K562 (cell line): ENCODE measurements around the gene PARD3B. TPM values are rescaled to one million over a fixed set of nuclear protein-coding genes. Genes with fewer than 3 reads are reported as not detected.

ENCODE experiments used
- ATAC-seq: fragments of 200-7000 bp; cut with Tn5 transposase; 3 replicates; pipeline ENCODE4 v1.9.1; 2020; ENCODE audit warnings: moderate library complexity
- BruUV-seq: library from RNA; stranded (reverse); fragments of 400-500 nt; replicated peaks from 2 replicates; lab custom pipeline; 2021; lab: Mats Ljungman, UMichigan
- CTCF ChIA-PET: fragments of 300-600 bp; formaldehyde crosslinking; extraction: SDS; loops from one replicate; lab custom pipeline; 2021; ENCODE audit warnings: low intra/inter-chr PET ratio; lab: Yijun Ruan, JAX
- POLR2A ChIA-PET: fragments of 300-600, 350-650 bp; sonication (Branson Sonifier 250); formaldehyde crosslinking; extraction: SDS; loops from one replicate; lab custom pipeline; 2021; ENCODE audit warnings: antibody characterized with exemption, inconsistent platforms; lab: Yijun Ruan, JAX
- DNase-seq, 4 experiments: peaks; one replicate each; pipeline versions ENCODE4 v3.0.0 to v3.0.0-alpha.2; 2011 to 2018; ENCODE audit warnings: low spot score in 3 of 4, mixed read lengths in 3 of 4; ENCODE audit errors: extremely low read depth in 1 of 4
- FAIRE-seq: peaks from 2 replicates; lab custom pipeline; 2011; peaks lifted over from hg19 to GRCh38; lab: Jason Lieb, UNC
- H2AFZ ChIP-seq: 2 replicates; pipeline ENCODE4 v1.6.0; 2011; ENCODE audit warnings: low read depth, low read length, control low read depth, inconsistent platforms
- H3K27ac ChIP-seq: fragments of 200-600 bp; 3 replicates; pipeline ENCODE4 v1.8.0; 2011; ENCODE audit warnings: low read depth, mild to moderate bottlenecking, control low read depth, inconsistent platforms, low read length, moderate library complexity, mixed read lengths; ENCODE audit errors: extremely low read depth
- H3K27me3 ChIP-seq, 2 experiments: fragments of 300-600 bp in 1 of 2; 2 replicates in 1 of 2; 3 replicates in 1 of 2; pipeline versions ENCODE4 v1.6.0 to v1.8.0; 2011; ENCODE audit warnings: inconsistent platforms in 2 of 2, low read length in 2 of 2, mild to moderate bottlenecking in 1 of 2, mixed read lengths in 1 of 2, moderate library complexity in 1 of 2; ENCODE audit not compliant: control insufficient read depth in 2 of 2, insufficient read depth in 2 of 2
- H3K36me3 ChIP-seq: fragments of 300-600 bp; 3 replicates; pipeline ENCODE4 v1.8.0; 2011; ENCODE audit warnings: mild to moderate bottlenecking, low read length, inconsistent platforms; ENCODE audit not compliant: control insufficient read depth, insufficient read depth
- H3K4me1 ChIP-seq, 2 experiments: fragments of 200-600 bp in 1 of 2; replicated peaks in 1 of 2; 2 replicates in 1 of 2; 3 replicates in 1 of 2; pipeline versions ENCODE4 v1.5.1 to v1.8.0; 2011; ENCODE audit warnings: inconsistent platforms in 2 of 2, low read length in 2 of 2, mild to moderate bottlenecking in 1 of 2, mixed read lengths in 1 of 2, moderate library complexity in 1 of 2; ENCODE audit not compliant: control insufficient read depth in 2 of 2, insufficient read depth in 2 of 2
- H3K4me2 ChIP-seq: 2 replicates; pipeline ENCODE4 v1.6.1; 2011; ENCODE audit warnings: low read length, control low read depth, inconsistent platforms, mixed read lengths; ENCODE audit not compliant: insufficient read depth
- H3K4me3 ChIP-seq: fragments of 200-600 bp; sonication (generic), shearing (Covaris generic); 2 replicates; pipeline ENCODE4 v1.5.1; 2016; ENCODE audit warnings: control low read depth, inconsistent platforms
- H3K79me2 ChIP-seq: fragments of 200-600 bp; 3 replicates; pipeline ENCODE4 v1.8.0; 2011; ENCODE audit warnings: low read length, inconsistent platforms; ENCODE audit not compliant: control insufficient read depth, insufficient read depth
- H3K9ac ChIP-seq, 2 experiments: 2 replicates each; pipeline versions ENCODE4 v1.6.0 to v1.6.1; 2011; ENCODE audit warnings: low read depth in 2 of 2, low read length in 2 of 2, control low read depth in 1 of 2, inconsistent platforms in 1 of 2, mild to moderate bottlenecking in 1 of 2, mixed read lengths in 1 of 2; ENCODE audit not compliant: insufficient read depth in 1 of 2
- H3K9me1 ChIP-seq: one replicate; pipeline ENCODE4 v1.6.0; 2011; ENCODE audit warnings: inconsistent platforms, mild to moderate bottlenecking, low read length, moderate library complexity; ENCODE audit not compliant: control insufficient read depth, insufficient read depth
- H3K9me3 ChIP-seq: replicated peaks from 2 replicates; pipeline ENCODE4 v1.5.1; 2011; ENCODE audit warnings: low read depth, low read length, inconsistent platforms; ENCODE audit not compliant: control insufficient read depth, insufficient read depth
- H4K20me1 ChIP-seq: replicated peaks from 2 replicates; pipeline ENCODE4 v1.6.1; 2011; ENCODE audit warnings: low read length, inconsistent platforms, mixed read lengths; ENCODE audit not compliant: control insufficient read depth, insufficient read depth
- SRSF7 ChIP-seq: fragments of 200-400 bp; formaldehyde crosslinking; optimal IDR thresholded peaks from 2 replicates; pipeline ENCODE3; 2017; ENCODE audit warnings: mild to moderate bottlenecking, low read depth, low read length
- TEAD2 ChIP-seq: fragments of 450-650 bp; IDR thresholded peaks from 2 replicates; pipeline ENCODE4 v1.6.1; 2016; ENCODE audit warnings: missing genetic modification characterization, control low read depth, missing compliant biosample characterization
- YBX1 ChIP-seq: fragments of 450-650 bp; IDR thresholded peaks from 2 replicates; pipeline ENCODE4 v1.7.1; 2016; ENCODE audit warnings: mild to moderate bottlenecking
- ZNF280A ChIP-seq: fragments of 450-650 bp; IDR thresholded peaks from 2 replicates; pipeline ENCODE4 v1.6.1; 2018; ENCODE audit warnings: mild to moderate bottlenecking, low read depth; ENCODE audit not compliant: partially characterized antibody
- WGBS: fragments of 100-300 bp; shearing (Covaris generic); methylation state at CpG from one replicate; pipeline ENCODE4 v1.1.6; 2016; ENCODE audit warnings: low coverage, mixed read lengths; ENCODE audit not compliant: insufficient coverage; ENCODE audit errors: missing lambda C conversion rate; 5-methylcytosine and 5-hydroxymethylcytosine counted together
- in situ Hi-C: fragments of 300-500 bp; cut with MboI; formaldehyde crosslinking; loops from 4 replicates; pipeline ENCODE4 v1.15.0; 2018; ENCODE audit warnings: inconsistent platforms, mixed read lengths
- intact Hi-C: fragments of 100-400 bp; cut with micrococcal nuclease; formaldehyde crosslinking; loops from 2 replicates; pipeline ENCODE4 v1.14.2; 2022
- polyA plus RNA-seq, 8 experiments: library from polyadenylated mRNA; depleted of rRNA in 4 of 8; stranded (reverse) in 5 of 8; unstranded in 3 of 8; fragments of >200 nt; fragmentation: Nextera tagmentation in 2 of 8; fragmentation: Illumina TruSeq in 1 of 8; extraction: Ambion mirVana in 2 of 8; extraction: Trizol in 1 of 8; gene quantifications; 2 replicates each; pipeline versions ENCODE4 v1.2.1 to v1.2.3, GENCODE V29; 2011 to 2014; ENCODE audit warnings: inconsistent platforms in 1 of 8, missing spikeins in 1 of 8
- total RNA-seq, 7 experiments: library from RNA; depleted of rRNA in 6 of 7; stranded (reverse); fragments of >200 nt in 6 of 7; fragmentation: Illumina TruSeq in 2 of 7; extraction: Trizol in 2 of 7; gene quantifications; 2 replicates each; pipeline versions ENCODE4 v1.2.1 to v1.2.3, GENCODE V29; 2011 to 2021; ENCODE audit warnings: low replicate concordance in 1 of 7
- TF ChIP-seq, protein P1 (sequence below): fragments of 250-450 bp; sonication (Bioruptor Pico); IDR thresholded peaks from 2 replicates; pipeline ENCODE4 v1.5.1; 2021; ENCODE audit warnings: mild to moderate bottlenecking
- TF ChIP-seq, protein P2 (sequence below), 2 experiments: fragments of 450-650 bp; IDR thresholded peaks; 2 replicates each; pipeline ENCODE4 v1.6.1; 2016; ENCODE audit warnings: mild to moderate bottlenecking in 2 of 2, borderline replicate concordance in 1 of 2, low read depth in 1 of 2, moderate library complexity in 1 of 2
- TF ChIP-seq, protein P3 (sequence below): fragments of 450-650 bp; IDR thresholded peaks from 2 replicates; pipeline ENCODE4 v1.6.1; 2016; ENCODE audit warnings: low read depth, mild to moderate bottlenecking, moderate library complexity

Gene PARD3B
- total and polyA plus RNA-seq, 9 of the 15 experiments (the other 6 are each of a cell fraction or from before 2014, with no cell fraction given), result 0.15 to 3.0 (median 1.1) TPM

DNA sequence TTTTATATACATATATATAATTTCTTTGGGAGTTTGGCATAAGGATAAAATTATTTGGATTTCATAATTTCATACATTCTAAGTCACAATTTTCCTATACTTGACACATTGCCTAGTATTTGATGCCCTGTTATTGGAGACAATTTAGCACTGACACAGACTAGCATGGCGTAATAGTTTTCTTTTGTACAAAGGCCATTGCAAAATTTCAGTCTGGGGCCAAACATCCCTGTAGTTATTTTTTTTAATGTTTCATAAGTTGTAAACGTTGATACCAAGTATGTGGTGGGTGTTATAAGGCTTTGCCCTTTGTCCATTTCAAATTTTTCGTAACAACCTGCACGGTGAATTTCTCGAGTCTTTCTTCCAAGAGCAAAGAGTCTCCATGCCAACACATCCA is 1041.4 kb downstream of the PARD3B start:
- FAIRE-seq (no peak), ATAC-seq (no peak)
- no peaks in the 10 kb centered on the region for H3K27me3 ChIP-seq
- H3K27ac ChIP-seq, result no peak overlapping the region
- CTCF ChIA-PET, result no interaction called here
- in situ Hi-C loops (no loop called here), intact Hi-C loops (no loop called here)
- no peaks in the 10 kb centered on the region for H3K79me2 ChIP-seq
- H3K4me3 ChIP-seq, result no peak overlapping the region
- POLR2A ChIA-PET, result no interaction called here
- no peak for TF ChIP-seq YBX1
- TF ChIP-seq, protein P1, sequence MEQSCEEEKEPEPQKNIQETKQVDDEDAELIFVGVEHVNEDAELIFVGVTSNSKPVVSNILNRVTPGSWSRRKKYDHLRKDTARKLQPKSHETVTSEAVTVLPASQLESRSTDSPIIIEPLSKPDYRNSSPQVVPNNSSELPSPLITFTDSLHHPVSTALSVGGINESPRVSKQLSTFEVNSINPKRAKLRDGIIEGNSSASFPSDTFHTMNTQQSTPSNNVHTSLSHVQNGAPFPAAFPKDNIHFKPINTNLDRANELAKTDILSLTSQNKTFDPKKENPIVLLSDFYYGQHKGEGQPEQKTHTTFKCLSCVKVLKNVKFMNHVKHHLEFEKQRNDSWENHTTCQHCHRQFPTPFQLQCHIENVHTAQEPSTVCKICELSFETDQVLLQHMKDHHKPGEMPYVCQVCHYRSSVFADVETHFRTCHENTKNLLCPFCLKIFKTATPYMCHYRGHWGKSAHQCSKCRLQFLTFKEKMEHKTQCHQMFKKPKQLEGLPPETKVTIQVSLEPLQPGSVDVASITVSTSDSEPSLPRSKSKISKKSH, result no peak
- TF ChIP-seq, protein P2, sequence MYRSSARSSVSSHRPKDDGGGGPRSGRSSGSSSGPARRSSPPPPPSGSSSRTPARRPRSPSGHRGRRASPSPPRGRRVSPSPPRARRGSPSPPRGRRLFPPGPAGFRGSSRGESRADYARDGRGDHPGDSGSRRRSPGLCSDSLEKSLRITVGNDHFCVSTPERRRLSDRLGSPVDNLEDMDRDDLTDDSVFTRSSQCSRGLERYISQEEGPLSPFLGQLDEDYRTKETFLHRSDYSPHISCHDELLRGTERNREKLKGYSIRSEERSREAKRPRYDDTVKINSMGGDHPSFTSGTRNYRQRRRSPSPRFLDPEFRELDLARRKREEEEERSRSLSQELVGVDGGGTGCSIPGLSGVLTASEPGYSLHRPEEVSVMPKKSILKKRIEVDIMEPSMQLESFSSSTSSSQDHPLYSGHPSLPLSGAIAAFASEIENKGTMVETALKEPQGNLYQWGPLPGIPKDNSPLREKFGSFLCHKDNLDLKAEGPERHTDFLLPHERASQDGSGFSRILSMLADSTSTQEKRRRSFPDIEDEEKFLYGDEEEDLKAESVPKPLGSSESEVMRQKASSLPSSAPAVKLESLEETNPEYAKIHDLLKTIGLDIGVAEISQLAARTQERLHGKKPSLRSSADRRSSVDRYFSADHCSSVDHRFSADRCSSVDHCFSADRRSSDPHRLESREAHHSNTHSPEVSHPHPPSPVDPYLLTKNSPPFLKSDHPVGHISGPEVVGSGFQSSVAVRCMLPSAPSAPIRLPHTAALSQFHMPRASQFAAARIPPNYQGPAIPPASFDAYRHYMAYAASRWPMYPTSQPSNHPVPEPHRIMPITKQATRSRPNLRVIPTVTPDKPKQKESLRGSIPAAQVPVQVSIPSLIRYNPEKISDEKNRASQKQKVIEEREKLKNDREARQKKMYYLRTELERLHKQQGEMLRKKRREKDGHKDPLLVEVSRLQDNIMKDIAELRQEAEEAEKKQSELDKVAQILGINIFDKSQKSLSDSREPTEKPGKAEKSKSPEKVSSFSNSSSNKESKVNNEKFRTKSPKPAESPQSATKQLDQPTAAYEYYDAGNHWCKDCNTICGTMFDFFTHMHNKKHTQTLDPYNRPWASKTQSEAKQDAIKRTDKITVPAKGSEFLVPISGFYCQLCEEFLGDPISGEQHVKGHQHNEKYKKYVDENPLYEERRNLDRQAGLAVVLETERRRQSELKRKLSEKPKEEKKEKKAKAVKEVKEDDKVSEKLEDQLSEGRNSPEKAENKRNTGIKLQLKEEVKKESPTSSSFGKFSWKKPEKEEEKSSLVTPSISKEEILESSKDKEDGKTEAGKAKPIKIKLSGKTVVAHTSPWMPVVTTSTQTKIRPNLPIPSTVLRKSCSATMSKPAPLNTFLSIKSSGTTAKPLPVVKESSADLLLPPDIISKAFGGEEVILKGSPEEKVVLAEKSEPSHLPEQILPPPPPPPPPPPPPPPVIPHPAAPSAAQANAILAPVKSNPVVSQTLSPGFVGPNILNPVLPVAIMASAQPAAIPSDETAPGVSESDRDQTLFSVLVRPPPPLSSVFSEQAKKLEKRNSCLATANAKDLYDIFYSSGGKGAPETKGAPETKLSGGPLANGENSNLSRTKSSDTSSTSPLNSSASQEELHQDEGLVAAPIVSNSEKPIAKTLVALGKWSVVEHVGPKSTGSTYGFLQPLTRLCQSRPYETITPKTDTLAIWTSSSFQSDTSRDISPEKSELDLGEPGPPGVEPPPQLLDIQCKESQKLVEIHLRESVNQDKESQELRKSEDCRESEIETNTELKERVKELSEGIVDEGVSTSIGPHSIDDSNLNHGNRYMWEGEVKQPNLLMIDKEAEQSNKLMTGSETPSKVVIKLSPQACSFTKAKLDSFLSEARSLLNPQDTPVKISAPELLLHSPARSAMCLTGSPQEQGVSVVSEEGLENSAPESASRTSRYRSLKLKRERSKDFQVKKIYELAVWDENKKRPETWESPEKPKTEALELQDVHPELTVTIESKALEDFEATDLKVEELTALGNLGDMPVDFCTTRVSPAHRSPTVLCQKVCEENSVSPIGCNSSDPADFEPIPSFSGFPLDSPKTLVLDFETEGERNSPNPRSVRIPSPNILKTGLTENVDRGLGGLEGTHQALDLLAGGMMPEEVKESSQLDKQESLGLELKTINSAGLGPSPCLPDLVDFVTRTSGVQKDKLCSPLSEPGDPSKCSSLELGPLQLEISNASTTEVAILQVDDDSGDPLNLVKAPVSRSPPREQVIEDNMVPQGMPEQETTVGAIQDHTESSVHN (IDR thresholded peaks at IDR 0.05; ENCODE audit: borderline replicate concordance in 1 of 2, low read depth in 1 of 2), result no peak
- TF ChIP-seq SRSF7, result no peak
- TF ChIP-seq TEAD2, result no peak
- TF ChIP-seq ZNF280A, result no peak
- TF ChIP-seq, protein P3, sequence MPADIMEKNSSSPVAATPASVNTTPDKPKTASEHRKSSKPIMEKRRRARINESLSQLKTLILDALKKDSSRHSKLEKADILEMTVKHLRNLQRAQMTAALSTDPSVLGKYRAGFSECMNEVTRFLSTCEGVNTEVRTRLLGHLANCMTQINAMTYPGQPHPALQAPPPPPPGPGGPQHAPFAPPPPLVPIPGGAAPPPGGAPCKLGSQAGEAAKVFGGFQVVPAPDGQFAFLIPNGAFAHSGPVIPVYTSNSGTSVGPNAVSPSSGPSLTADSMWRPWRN, result no peak
- TF ChIP-seq, all 486 proteins: peak for 0
- no peak overlapping the region for H3K9ac ChIP-seq
- no peaks in the 10 kb centered on the region for H4K20me1 ChIP-seq
- no peaks in the 10 kb centered on the region for H3K9me1 ChIP-seq
- BruUV-seq, result no TSS peak
- no peaks in the 10 kb centered on the region for H3K9me3 ChIP-seq
- H3K36me3 ChIP-seq, result no peaks in the 10 kb centered on the region
- no peak overlapping the region for H3K4me2 ChIP-seq
- no peak for DNase-seq
- 8% methylated on average over 5 of the region's 5 CpGs for WGBS
- no peaks in the 10 kb centered on the region for H3K4me1 ChIP-seq
- no peak overlapping the region for H2AFZ ChIP-seq
